ENCODE measurements around the gene POU6F1. TPM values are rescaled to one million over a fixed set of nuclear protein-coding genes. Genes with fewer than 3 reads are reported as not detected.
A peak's percentile ranks its signal among the peaks of the same experiment; 100 is the strongest.

Gene POU6F1
- total and polyA plus RNA-seq, 9 of the 15 experiments (the other 6 are each of a cell fraction or from before 2014, with no cell fraction given) = 0.14 to 3.3 (median 1.1) TPM

- TF ChIP-seq, protein P1, sequence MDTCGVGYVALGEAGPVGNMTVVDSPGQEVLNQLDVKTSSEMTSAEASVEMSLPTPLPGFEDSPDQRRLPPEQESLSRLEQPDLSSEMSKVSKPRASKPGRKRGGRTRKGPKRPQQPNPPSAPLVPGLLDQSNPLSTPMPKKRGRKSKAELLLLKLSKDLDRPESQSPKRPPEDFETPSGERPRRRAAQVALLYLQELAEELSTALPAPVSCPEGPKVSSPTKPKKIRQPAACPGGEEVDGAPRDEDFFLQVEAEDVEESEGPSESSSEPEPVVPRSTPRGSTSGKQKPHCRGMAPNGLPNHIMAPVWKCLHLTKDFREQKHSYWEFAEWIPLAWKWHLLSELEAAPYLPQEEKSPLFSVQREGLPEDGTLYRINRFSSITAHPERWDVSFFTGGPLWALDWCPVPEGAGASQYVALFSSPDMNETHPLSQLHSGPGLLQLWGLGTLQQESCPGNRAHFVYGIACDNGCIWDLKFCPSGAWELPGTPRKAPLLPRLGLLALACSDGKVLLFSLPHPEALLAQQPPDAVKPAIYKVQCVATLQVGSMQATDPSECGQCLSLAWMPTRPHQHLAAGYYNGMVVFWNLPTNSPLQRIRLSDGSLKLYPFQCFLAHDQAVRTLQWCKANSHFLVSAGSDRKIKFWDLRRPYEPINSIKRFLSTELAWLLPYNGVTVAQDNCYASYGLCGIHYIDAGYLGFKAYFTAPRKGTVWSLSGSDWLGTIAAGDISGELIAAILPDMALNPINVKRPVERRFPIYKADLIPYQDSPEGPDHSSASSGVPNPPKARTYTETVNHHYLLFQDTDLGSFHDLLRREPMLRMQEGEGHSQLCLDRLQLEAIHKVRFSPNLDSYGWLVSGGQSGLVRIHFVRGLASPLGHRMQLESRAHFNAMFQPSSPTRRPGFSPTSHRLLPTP (IDR thresholded peaks at IDR 0.05; ENCODE audit: borderline replicate concordance, extremely low read depth, insufficient read length) = no peak
- 0 out of 2 replicates have a peak, but pooled peaks have one; percentile 30 for TF ChIP-seq NKRF (IDR thresholded peaks at IDR 0.05; ENCODE audit: borderline replicate concordance)
- TF ChIP-seq PCBP1 (IDR thresholded peaks at IDR 0.05; ENCODE audit: low read depth, low read length, poor library complexity, severe bottlenecking) = peak; percentile 46
- TF ChIP-seq GATAD2A (IDR thresholded peaks at IDR 0.05) = peak; percentile 82
- TF ChIP-seq ZBTB5 (IDR thresholded peaks at IDR 0.05) = peak; percentile 93
- TF ChIP-seq, protein P2, sequence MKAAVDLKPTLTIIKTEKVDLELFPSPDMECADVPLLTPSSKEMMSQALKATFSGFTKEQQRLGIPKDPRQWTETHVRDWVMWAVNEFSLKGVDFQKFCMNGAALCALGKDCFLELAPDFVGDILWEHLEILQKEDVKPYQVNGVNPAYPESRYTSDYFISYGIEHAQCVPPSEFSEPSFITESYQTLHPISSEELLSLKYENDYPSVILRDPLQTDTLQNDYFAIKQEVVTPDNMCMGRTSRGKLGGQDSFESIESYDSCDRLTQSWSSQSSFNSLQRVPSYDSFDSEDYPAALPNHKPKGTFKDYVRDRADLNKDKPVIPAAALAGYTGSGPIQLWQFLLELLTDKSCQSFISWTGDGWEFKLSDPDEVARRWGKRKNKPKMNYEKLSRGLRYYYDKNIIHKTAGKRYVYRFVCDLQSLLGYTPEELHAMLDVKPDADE (conservative IDR thresholded peaks at IDR 0.05; ENCODE audit: control insufficient read depth, low read depth, low read length) = 0 out of 2 replicates have a peak, but pooled peaks have one; percentile 44
- TF ChIP-seq PHF8 (IDR thresholded peaks at IDR 0.05; ENCODE audit: borderline replicate concordance, low read length) = peak; percentile 27; the same call in 1 of the 2 replicates
- peak; percentile 97 for TF ChIP-seq HINFP (tag; conservative IDR thresholded peaks at IDR 0.05; ENCODE audit: low read depth)
- peak; percentile 81; the same call in 1 of the 2 replicates for TF ChIP-seq ZBTB7A (IDR thresholded peaks at IDR 0.05; ENCODE audit: borderline replicate concordance, control insufficient read depth, low read depth, low read length)
- peak; percentile 42; the same call in 1 of the 2 replicates for TF ChIP-seq CREM (IDR thresholded peaks at IDR 0.05; ENCODE audit: low read depth)
- 0 out of 2 replicates have a peak, but pooled peaks have one; percentile 30 for TF ChIP-seq ZNF24 (IDR thresholded peaks at IDR 0.05)
- TF ChIP-seq CXXC5 (CRISPR knock-in tag; IDR thresholded peaks at IDR 0.05) = peak; percentile 29; the same call in 1 of the 2 replicates
Observed at GRCh38 chr12:51217133-51217967, 512 bp downstream of the POU6F1 start (continued).

All from K562 (cell line).